A549 (cell line): ENCODE results near the gene PNPLA1. TPM values are rescaled to one million over a fixed set of nuclear protein-coding genes. Genes with fewer than 3 reads are reported as not detected.
A peak's percentile ranks its signal among the peaks of the same experiment; 100 is the strongest.

ENCODE experiments used
- ATAC-seq, 2 experiments: fragments of 200-7000 bp in 1 of 2; fragments of >200 bp in 1 of 2; cut with Nextera tagmentation in 1 of 2; cut with Tn5 transposase in 1 of 2; 3 replicates each; pipeline versions ENCODE4 v1.8.0 to v1.9.1; 2018 to 2020; ENCODE audit warnings: mild to moderate bottlenecking in 1 of 2, moderate library complexity in 1 of 2
- CTCF ChIA-PET: fragments of 300-600 bp; sonication (Branson Sonifier 250); formaldehyde crosslinking; extraction: SDS; loops from one replicate; lab custom pipeline; 2021; ENCODE audit warnings: antibody characterized with exemption, inconsistent platforms; lab: Yijun Ruan, JAX
- POLR2A ChIA-PET: fragments of 350-600 bp; formaldehyde crosslinking; extraction: SDS; loops from one replicate; lab custom pipeline; 2021; ENCODE audit warnings: antibody characterized with exemption, inconsistent platforms; lab: Yijun Ruan, JAX
- DNase-seq, 2 experiments: peaks; one replicate each; pipeline versions ENCODE4 v3.0.0 to v3.0.0-alpha.2; 2011 to 2016; ENCODE audit warnings: low read depth in 1 of 2, low spot score in 1 of 2
- FAIRE-seq: peaks from 2 replicates; lab custom pipeline; 2011; peaks lifted over from hg19 to GRCh38; lab: Jason Lieb, UNC
- H3K27ac ChIP-seq, 2 experiments: fragments of >200 bp; sonication (Bioruptor Twin); formaldehyde crosslinking; 3 replicates each; pipeline ENCODE4 v1.5.1; 2016 to 2017
- H3K4me1 ChIP-seq: fragments of >200 bp; sonication (Bioruptor Twin); formaldehyde crosslinking; 3 replicates; pipeline ENCODE4 v1.6.1; 2016
- H3K4me2 ChIP-seq: fragments of >200 bp; sonication (Bioruptor Twin); formaldehyde crosslinking; 3 replicates; pipeline ENCODE4 v1.6.1; 2016
- H3K4me3 ChIP-seq: fragments of >200 bp; sonication (Bioruptor Twin); formaldehyde crosslinking; 3 replicates; pipeline ENCODE4 v1.5.1; 2016
- H3K9me3 ChIP-seq: fragments of >200 bp; sonication (Bioruptor Twin); formaldehyde crosslinking; 3 replicates; pipeline ENCODE4 v1.6.1; 2016
- CBX2 ChIP-seq: fragments of 200-600 bp; sonication (generic); IDR thresholded peaks from 2 replicates; pipeline ENCODE4 v1.6.1; 2016; ENCODE audit warnings: low read depth, mild to moderate bottlenecking, borderline replicate concordance
- CHD2 ChIP-seq: fragments of 150-350 bp; IDR thresholded peaks from 2 replicates; pipeline ENCODE4 v1.6.1; 2014; ENCODE audit warnings: low read length; ENCODE audit not compliant: partially characterized antibody
- EHF ChIP-seq: fragments of 250-450 bp; sonication (Bioruptor Pico); IDR thresholded peaks from 2 replicates; pipeline ENCODE4 v1.5.0; 2020; ENCODE audit warnings: mild to moderate bottlenecking
- ESRRA ChIP-seq: fragments of 150-350 bp; IDR thresholded peaks from 2 replicates; pipeline ENCODE4 v1.6.1; 2014; ENCODE audit warnings: mild to moderate bottlenecking, low read length, borderline replicate concordance
- FOXS1 ChIP-seq: fragments of 250-450 bp; sonication (Bioruptor Pico); IDR thresholded peaks from 2 replicates; pipeline ENCODE4 v1.5.0; 2020; ENCODE audit warnings: mild to moderate bottlenecking, moderate library complexity
- GATA3 ChIP-seq: IDR thresholded peaks from 2 replicates; pipeline ENCODE4 v1.6.1; 2012; ENCODE audit warnings: borderline replicate concordance
- HEYL ChIP-seq: fragments of 250-450 bp; sonication (Bioruptor Pico); IDR thresholded peaks from 2 replicates; pipeline ENCODE4 v1.8.0; 2021; ENCODE audit warnings: mild to moderate bottlenecking, moderate library complexity
- JUN ChIP-seq, 2 experiments: fragments of >200 bp; sonication (Bioruptor Twin); formaldehyde crosslinking; IDR thresholded peaks; 2 replicates in 1 of 2; 3 replicates in 1 of 2; pipeline ENCODE4 v1.6.1; 2016 to 2017
- JUNB ChIP-seq: fragments of >200 bp; sonication (Bioruptor Twin); formaldehyde crosslinking; IDR thresholded peaks from 2 replicates; pipeline ENCODE4 v1.6.1; 2016
- KDM1A ChIP-seq: fragments of 200-600 bp; sonication (generic); IDR thresholded peaks from 2 replicates; pipeline ENCODE4 v1.6.1; 2016; ENCODE audit warnings: low read depth, mild to moderate bottlenecking
- MYC ChIP-seq: IDR thresholded peaks from 2 replicates; pipeline ENCODE4 v1.6.1; 2012; ENCODE audit warnings: mild to moderate bottlenecking, inconsistent platforms, low read length, improper control_type of control experiment, borderline replicate concordance
- NFE2L2 ChIP-seq: fragments of 150-350 bp; conservative IDR thresholded peaks from 2 replicates; pipeline ENCODE4 v1.6.1; 2014; ENCODE audit warnings: low read length
- NPAS2 ChIP-seq: fragments of 250-450 bp; sonication (Bioruptor Pico); IDR thresholded peaks from 2 replicates; pipeline ENCODE4 v1.8.0; 2022; ENCODE audit warnings: mild to moderate bottlenecking, moderate library complexity, borderline replicate concordance
- PHF8 ChIP-seq: fragments of 200-600 bp; sonication (generic); IDR thresholded peaks from 2 replicates; pipeline ENCODE4 v1.6.1; 2016; ENCODE audit warnings: low read depth, mild to moderate bottlenecking, antibody characterized with exemption, moderate library complexity, borderline replicate concordance
- RARB ChIP-seq: fragments of 250-450 bp; sonication (Bioruptor Pico); IDR thresholded peaks from 2 replicates; pipeline ENCODE4 v1.8.0; 2021; ENCODE audit warnings: mild to moderate bottlenecking, moderate library complexity
- SREBF2 ChIP-seq: fragments of 450-650 bp; IDR thresholded peaks from 2 replicates; pipeline ENCODE4 v1.6.1; 2014; ENCODE audit warnings: mild to moderate bottlenecking, moderate library complexity
- TP53 ChIP-seq: fragments of 250-450 bp; sonication (Bioruptor Pico); IDR thresholded peaks from 2 replicates; pipeline ENCODE4 v1.5.0; 2021; ENCODE audit warnings: mild to moderate bottlenecking, moderate library complexity
- ZC3H11A ChIP-seq: fragments of 450-650 bp; IDR thresholded peaks from 2 replicates; pipeline ENCODE4 v1.6.1; 2014; ENCODE audit warnings: antibody characterized with exemption, mild to moderate bottlenecking
- ZFP36 ChIP-seq: fragments of 450-650 bp; IDR thresholded peaks from 2 replicates; pipeline ENCODE4 v1.6.1; 2014; ENCODE audit warnings: borderline replicate concordance; ENCODE audit not compliant: partially characterized antibody
- ZNF302 ChIP-seq: fragments of 250-450 bp; sonication (Bioruptor Pico); IDR thresholded peaks from 2 replicates; pipeline ENCODE4 v1.9.0; 2021; ENCODE audit warnings: inconsistent platforms, mild to moderate bottlenecking, moderate library complexity
- WGBS: methylation state at CpG from one replicate; pipeline ENCODE4 v1.1.6; 2017; ENCODE audit errors: missing lambda C conversion rate; 5-methylcytosine and 5-hydroxymethylcytosine counted together
- polyA plus RNA-seq, 4 experiments: library from polyadenylated mRNA; depleted of rRNA in 3 of 4; stranded (reverse); fragments of >200 nt; fragmentation: RNase III in 1 of 4; extraction: RNeasy Plus Mini Kit Qiagen cat#74134 plus additional on column Dnase treatment in 1 of 4; gene quantifications; 2 replicates in 3 of 4; 3 replicates in 1 of 4; pipeline ENCODE4 v1.2.3, GENCODE V29; 2011 to 2017
- TF ChIP-seq, protein P1 (sequence below): fragments of >200 bp; sonication (Bioruptor Twin); formaldehyde crosslinking; IDR thresholded peaks from 3 replicates; pipeline ENCODE4 v1.6.1; 2016
- TF ChIP-seq, protein P2 (sequence below): fragments of 450-650 bp; IDR thresholded peaks from 2 replicates; pipeline ENCODE4 v1.6.1; 2014; ENCODE audit warnings: antibody characterized with exemption
- TF ChIP-seq, protein P3 (sequence below): IDR thresholded peaks from 2 replicates; pipeline ENCODE4 v1.6.1; 2012

The PNPLA1 gene
- polyA plus RNA-seq, 2 of the 4 experiments (the other 2 are of a cell fraction) = 0.09 TPM; not detected in 1

DNA sequence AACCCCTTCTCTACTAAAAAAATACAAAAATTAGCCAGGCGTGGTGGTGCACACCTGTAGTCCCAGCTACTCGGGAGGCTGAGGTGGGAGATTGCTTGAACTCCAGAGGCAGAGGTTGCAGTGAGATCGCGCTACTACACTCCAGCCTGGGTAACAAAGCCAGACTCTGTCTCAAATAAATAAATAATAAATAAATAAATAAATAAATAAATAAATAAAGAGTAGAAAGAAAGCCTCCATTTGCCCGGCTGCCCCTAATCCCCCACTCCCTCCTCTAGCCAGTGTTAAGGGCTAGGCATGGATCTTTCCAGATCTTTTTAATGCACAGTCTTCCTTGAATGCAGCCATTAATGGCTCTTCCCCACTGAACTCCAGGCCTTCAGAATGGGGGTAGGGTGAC lies 3.2 kb downstream of the PNPLA1 start:
- TF ChIP-seq CHD2 = no peak
- peak; percentile 32 for TF ChIP-seq ZC3H11A
- TF ChIP-seq JUN (IDR thresholded peaks at IDR 0.05) = no peak
- TF ChIP-seq RARB (CRISPR knock-in tag) = no peak
- no peak for TF ChIP-seq NFE2L2
- TF ChIP-seq, protein P1, sequence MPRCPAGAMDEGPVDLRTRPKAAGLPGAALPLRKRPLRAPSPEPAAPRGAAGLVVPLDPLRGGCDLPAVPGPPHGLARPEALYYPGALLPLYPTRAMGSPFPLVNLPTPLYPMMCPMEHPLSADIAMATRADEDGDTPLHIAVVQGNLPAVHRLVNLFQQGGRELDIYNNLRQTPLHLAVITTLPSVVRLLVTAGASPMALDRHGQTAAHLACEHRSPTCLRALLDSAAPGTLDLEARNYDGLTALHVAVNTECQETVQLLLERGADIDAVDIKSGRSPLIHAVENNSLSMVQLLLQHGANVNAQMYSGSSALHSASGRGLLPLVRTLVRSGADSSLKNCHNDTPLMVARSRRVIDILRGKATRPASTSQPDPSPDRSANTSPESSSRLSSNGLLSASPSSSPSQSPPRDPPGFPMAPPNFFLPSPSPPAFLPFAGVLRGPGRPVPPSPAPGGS = no peak
- H3K4me2 ChIP-seq = no peak overlapping the region
- ChIA-PET CTCF (no interaction called here), POLR2A (no interaction called here)
- DNase-seq (no peak), ATAC-seq (no peak), FAIRE-seq (no peak)
- 74% methylated on average over 5 of the region's 5 CpGs for WGBS
- H3K27ac ChIP-seq = no peak overlapping the region
- no peaks in the 10 kb centered on the region for H3K9me3 ChIP-seq
- H3K4me3 ChIP-seq = no peak overlapping the region
- no peaks in the 10 kb centered on the region for H3K4me1 ChIP-seq

DNA sequence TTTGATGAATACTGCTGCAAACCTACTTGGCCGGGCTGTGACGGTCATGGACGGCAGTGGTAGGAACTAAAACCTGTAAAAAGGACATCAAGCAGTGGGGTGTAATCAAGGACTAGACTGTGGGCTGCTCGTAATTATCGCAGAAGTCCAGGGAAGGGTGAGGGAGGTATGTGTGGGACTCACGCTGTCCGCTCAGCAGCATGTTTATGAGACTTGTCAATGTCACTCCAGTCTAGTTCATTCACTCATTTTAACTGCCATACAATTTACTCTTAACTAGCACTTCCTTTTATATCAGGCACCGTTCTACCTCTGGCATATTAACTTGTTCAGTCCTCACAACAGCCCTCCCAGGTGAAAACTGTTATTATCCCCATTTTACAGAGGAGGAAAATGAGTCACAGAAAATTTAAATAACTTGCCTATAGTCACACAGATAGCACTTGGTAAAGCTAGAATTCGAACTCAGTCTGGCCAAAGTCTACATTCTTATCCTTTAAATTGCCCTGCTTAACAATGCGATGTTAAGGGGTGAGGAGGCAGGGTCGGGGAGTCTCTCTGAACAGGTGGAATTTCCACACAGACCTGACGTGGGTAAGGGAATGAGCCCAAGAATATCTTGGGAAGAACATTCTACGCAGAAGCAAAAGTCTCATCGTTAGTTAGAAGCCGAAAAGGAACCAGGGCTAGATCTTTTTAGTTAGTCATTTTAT lies 4.1 kb downstream of the PNPLA1 start:
- Histone ChIP-seq H3K27ac (no peak overlapping the region), H3K4me2 (no peak overlapping the region), H3K9me3 (no peaks in the 10 kb centered on the region), H3K4me3 (no peak overlapping the region), H3K4me1 (no peaks in the 10 kb centered on the region)
- POLR2A ChIA-PET = no interaction called here
- DNase-seq (no peak), ATAC-seq (no peak), FAIRE-seq (no peak)
- no peak for TF ChIP-seq FOXS1 (CRISPR knock-in tag)
- no peak for TF ChIP-seq ZFP36
- TF ChIP-seq CBX2 = no peak
- no peak for TF ChIP-seq NPAS2 (CRISPR knock-in tag)
- TF ChIP-seq GATA3 = no peak
- TF ChIP-seq EHF = no peak
- TF ChIP-seq PHF8 = no peak
- 60% methylated on average over 15 of the region's 15 CpGs for WGBS
- CTCF ChIA-PET = no interaction called here

DNA sequence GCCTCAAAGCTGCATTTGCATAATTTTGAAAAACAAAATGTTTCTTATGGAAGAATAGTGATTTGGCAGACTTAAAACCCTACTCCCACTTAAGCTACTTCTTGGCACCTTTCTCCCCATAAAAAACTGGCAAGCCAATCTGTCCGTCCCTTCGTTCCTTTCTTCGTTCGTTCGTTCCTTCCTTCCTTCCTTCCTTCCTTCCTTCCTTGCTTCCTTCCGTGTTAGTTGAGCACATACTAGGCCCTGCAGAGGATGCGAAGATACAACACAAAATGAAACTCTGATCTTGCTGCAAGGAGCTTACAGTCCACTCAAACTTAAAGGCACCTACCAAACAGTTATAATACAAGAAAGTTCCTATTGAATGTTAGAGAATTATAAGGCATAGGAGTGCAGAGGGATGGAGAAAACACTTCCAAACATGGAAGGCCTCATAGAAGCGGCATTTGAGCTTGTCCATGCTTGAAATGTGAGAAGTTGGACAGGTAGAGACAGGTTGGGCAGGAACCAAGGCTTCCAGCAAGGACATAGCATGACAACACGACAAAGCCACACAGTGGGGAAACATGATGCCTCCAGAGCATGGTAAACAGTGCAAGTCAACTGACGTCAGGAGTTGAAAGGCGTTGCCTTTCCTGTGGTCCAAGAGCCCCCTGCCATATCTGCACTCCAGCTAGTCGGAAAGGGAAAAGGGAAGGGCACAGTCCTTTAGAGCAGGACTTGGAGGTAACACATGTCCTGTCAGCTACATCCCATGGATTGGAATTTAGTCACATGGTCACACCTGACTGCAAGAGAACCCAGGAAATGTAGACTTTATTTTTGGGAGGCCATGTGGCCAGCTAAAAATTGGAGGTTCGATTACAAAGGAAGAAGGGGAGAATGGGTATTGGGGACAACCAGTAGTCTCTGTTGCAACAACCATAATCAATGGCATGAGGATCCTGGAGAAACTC lies 7.0 kb downstream of the PNPLA1 start:
- no peaks in the 10 kb centered on the region for H3K4me1 ChIP-seq
- 56% methylated on average over 12 of the region's 13 CpGs for WGBS
- H3K4me3 ChIP-seq = no peak overlapping the region
- ATAC-seq (no peak), DNase-seq (no peak), FAIRE-seq (no peak)
- no peaks in the 10 kb centered on the region for H3K9me3 ChIP-seq
- H3K4me2 ChIP-seq = no peak overlapping the region
- no peak overlapping the region for H3K27ac ChIP-seq
- ChIA-PET CTCF (interaction anchor here (0.8 to 1.9 kb wide), 3 partner anchors 10 to 68 kb away, joined by 4 to 5 read pairs (median 4); no protein-coding TSS in a partner anchor), POLR2A (no interaction called here)
- TF ChIP-seq JUNB = no peak
- TF ChIP-seq ESRRA = no peak
- TF ChIP-seq, protein P2, sequence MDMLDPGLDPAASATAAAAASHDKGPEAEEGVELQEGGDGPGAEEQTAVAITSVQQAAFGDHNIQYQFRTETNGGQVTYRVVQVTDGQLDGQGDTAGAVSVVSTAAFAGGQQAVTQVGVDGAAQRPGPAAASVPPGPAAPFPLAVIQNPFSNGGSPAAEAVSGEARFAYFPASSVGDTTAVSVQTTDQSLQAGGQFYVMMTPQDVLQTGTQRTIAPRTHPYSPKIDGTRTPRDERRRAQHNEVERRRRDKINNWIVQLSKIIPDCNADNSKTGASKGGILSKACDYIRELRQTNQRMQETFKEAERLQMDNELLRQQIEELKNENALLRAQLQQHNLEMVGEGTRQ = no peak

DNA sequence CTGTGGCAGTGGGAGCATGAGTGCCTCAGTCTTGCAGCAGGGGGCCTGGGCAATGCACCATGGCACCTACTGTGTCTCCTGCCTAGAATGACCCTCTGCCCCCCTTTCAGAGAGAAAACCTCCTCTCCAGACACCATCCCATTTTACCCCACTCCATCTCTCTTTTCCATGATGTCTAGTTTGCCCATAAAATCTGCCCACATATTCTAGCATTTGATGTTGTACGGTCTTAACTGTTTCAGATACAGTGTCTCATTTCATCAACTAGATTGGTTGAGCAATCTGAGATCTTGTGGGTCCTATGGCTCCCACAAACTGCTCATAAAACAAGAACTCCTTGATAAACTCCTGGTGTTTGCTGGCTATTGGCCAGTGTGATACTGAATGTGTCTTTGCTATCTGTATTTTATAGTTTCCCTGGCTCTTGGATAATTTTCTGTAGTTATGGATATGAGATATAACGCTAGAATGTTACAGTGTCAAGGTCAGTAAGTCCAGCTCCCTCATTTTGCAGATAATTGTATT lies 8.1 kb downstream of the PNPLA1 start:
- no peak overlapping the region for H3K27ac ChIP-seq
- DNase-seq = no peak
- no peaks in the 10 kb centered on the region for H3K9me3 ChIP-seq
- H3K4me2 ChIP-seq = no peak overlapping the region
- 57% methylated on average over 2 of the region's 2 CpGs for WGBS
- no peaks in the 10 kb centered on the region for H3K4me1 ChIP-seq
- POLR2A ChIA-PET = no interaction called here
- ATAC-seq = no peak
- CTCF ChIA-PET = no interaction called here
- no peak for FAIRE-seq
- TF ChIP-seq ESRRA (no peak), TP53 (no peak), NPAS2 (CRISPR knock-in tag) (no peak), MYC (no peak), HEYL (CRISPR knock-in tag) (no peak), SREBF2 (no peak), ZNF302 (CRISPR knock-in tag) (no peak), KDM1A (no peak)
- TF ChIP-seq, protein P1 = no peak
- TF ChIP-seq, protein P3, sequence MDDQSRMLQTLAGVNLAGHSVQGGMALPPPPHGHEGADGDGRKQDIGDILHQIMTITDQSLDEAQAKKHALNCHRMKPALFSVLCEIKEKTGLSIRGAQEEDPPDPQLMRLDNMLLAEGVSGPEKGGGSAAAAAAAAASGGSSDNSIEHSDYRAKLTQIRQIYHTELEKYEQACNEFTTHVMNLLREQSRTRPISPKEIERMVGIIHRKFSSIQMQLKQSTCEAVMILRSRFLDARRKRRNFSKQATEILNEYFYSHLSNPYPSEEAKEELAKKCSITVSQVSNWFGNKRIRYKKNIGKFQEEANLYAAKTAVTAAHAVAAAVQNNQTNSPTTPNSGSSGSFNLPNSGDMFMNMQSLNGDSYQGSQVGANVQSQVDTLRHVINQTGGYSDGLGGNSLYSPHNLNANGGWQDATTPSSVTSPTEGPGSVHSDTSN = no peak
- TF ChIP-seq, all 56 proteins: peak for 0
- H3K4me3 ChIP-seq = no peak overlapping the region
